Nephron (organoid): Measurements from ENCODE around the gene MPC2.

Experiments used
- H3K27ac Mint-ChIP-seq, 3 experiments: 2 replicates each; pipeline ENCODE4 v1.8.0; 2020; ENCODE audit warnings: mixed read lengths in 3 of 3, mild to moderate bottlenecking in 2 of 3, moderate library complexity in 1 of 3
- H3K27me3 Mint-ChIP-seq: 2 replicates; pipeline ENCODE4 v1.8.0; 2021; ENCODE audit warnings: low read depth, mild to moderate bottlenecking, moderate library complexity, mixed read lengths
- H3K36me3 Mint-ChIP-seq: 2 replicates; pipeline ENCODE4 v1.8.0; 2020; ENCODE audit warnings: low read depth, mixed read lengths
- H3K4me1 Mint-ChIP-seq: 2 replicates; pipeline ENCODE4 v1.8.0; 2020; ENCODE audit warnings: mixed read lengths
- H3K4me3 Mint-ChIP-seq, 3 experiments: 2 replicates each; pipeline ENCODE4 v1.8.0; 2020; ENCODE audit warnings: mild to moderate bottlenecking in 3 of 3, mixed read lengths in 3 of 3, moderate library complexity in 2 of 3
- H3K9me3 Mint-ChIP-seq: 2 replicates; pipeline ENCODE4 v1.8.0; 2020; ENCODE audit warnings: mixed read lengths
- CTCF ChIP-seq, 3 experiments: fragments of 200-600 bp; sonication (generic); IDR thresholded peaks; one replicate each; pipeline ENCODE4 v1.5.0; 2021; ENCODE audit warnings: antibody characterized with exemption in 3 of 3; ENCODE audit not compliant: unreplicated experiment in 3 of 3

Gene MPC2

GRCh38 chr1:167938080-167938636, 1.3 kb upstream of the MPC2 start:
- H3K4me3 Mint-ChIP-seq, result peak overlapping the region; percentile 93 to 97 (median 96)
- H3K36me3 Mint-ChIP-seq, result peaks cover 12% of the 10 kb centered on the region
- peaks cover 22% of the 10 kb centered on the region for H3K4me1 Mint-ChIP-seq
- H3K27me3 Mint-ChIP-seq, result no peaks in the 10 kb centered on the region
- H3K27ac Mint-ChIP-seq, result peak overlapping the region; percentile 97 to 100 (median 98)
- no peaks in the 10 kb centered on the region for H3K9me3 Mint-ChIP-seq
- TF ChIP-seq CTCF (IDR thresholded peaks at IDR 0.05; ENCODE audit: unreplicated experiment in 3 of 3), result no peak

GRCh38 chr1:167937709-167938010, 788 bp upstream of the MPC2 start:
- Mint-ChIP-seq H3K4me1 (peaks cover 25% of the 10 kb centered on the region), H3K27me3 (no peaks in the 10 kb centered on the region), H3K9me3 (no peaks in the 10 kb centered on the region)

GRCh38 chr1:167936068-167936929, 573 bp downstream of the MPC2 start, which contains the start of gene DCAF6:
TSS of gene DCAF6 (plus strand) at chr1:167936683. CDS start at chr1:167936912, 229 bp downstream.
- no peaks in the 10 kb centered on the region for H3K9me3 Mint-ChIP-seq

More at GRCh38 chr1:167937709-167938010, 788 bp upstream of the MPC2 start:
- TF ChIP-seq CTCF (IDR thresholded peaks at IDR 0.05; ENCODE audit: unreplicated experiment in 3 of 3), result no peak
- H3K27ac Mint-ChIP-seq, result peak overlapping the region; percentile 97 to 100 (median 98)
- H3K36me3 Mint-ChIP-seq, result peaks cover 10% of the 10 kb centered on the region
- H3K4me3 Mint-ChIP-seq, result peak overlapping the region; percentile 93 to 97 (median 96)

GRCh38 chr1:167935216-167936067, 1.4 kb downstream of the MPC2 start:
- TF ChIP-seq CTCF (IDR thresholded peaks at IDR 0.05; ENCODE audit: unreplicated experiment in 3 of 3), result no peak
- Mint-ChIP-seq H3K27ac (peak overlapping the region; percentile 97 to 100 (median 100)), H3K4me1 (peaks cover 25% of the 10 kb centered on the region), H3K4me3 (peak overlapping the region; percentile 93 to 97 (median 96)), H3K9me3 (no peaks in the 10 kb centered on the region), H3K36me3 (peaks cover 3% of the 10 kb centered on the region), H3K27me3 (no peaks in the 10 kb centered on the region)

More at GRCh38 chr1:167936068-167936929, 573 bp downstream of the MPC2 start, which contains the start of gene DCAF6:
- no peak for TF ChIP-seq CTCF (IDR thresholded peaks at IDR 0.05; ENCODE audit: unreplicated experiment in 3 of 3)
- Mint-ChIP-seq H3K4me3 (peak within 1 kb of the TSS; percentile 93 to 97 (median 96)), H3K27me3 (no peaks in the 10 kb centered on the region), H3K27ac (peak within 1 kb of the TSS; percentile 97 to 100 (median 100)), H3K4me1 (peaks cover 25% of the 10 kb centered on the region), H3K36me3 (peaks cover 4% of the 10 kb centered on the region)

GRCh38 chr1:167934426-167935215, 2.3 kb downstream of the MPC2 start:
- H3K36me3 Mint-ChIP-seq, result peaks cover 3% of the 10 kb centered on the region
- H3K27ac Mint-ChIP-seq, result peak overlapping the region; percentile 92 to 100 (median 97)
- H3K4me1 Mint-ChIP-seq, result peaks cover 29% of the 10 kb centered on the region
- TF ChIP-seq CTCF (IDR thresholded peaks at IDR 0.05; ENCODE audit: unreplicated experiment in 3 of 3), result no peak
- no peaks in the 10 kb centered on the region for H3K27me3 Mint-ChIP-seq
- no peaks in the 10 kb centered on the region for H3K9me3 Mint-ChIP-seq
- H3K4me3 Mint-ChIP-seq, result peak overlapping the region; percentile 93 to 97 (median 96)
